ENCODE results near the gene VRTN.

The VRTN gene, protein sequence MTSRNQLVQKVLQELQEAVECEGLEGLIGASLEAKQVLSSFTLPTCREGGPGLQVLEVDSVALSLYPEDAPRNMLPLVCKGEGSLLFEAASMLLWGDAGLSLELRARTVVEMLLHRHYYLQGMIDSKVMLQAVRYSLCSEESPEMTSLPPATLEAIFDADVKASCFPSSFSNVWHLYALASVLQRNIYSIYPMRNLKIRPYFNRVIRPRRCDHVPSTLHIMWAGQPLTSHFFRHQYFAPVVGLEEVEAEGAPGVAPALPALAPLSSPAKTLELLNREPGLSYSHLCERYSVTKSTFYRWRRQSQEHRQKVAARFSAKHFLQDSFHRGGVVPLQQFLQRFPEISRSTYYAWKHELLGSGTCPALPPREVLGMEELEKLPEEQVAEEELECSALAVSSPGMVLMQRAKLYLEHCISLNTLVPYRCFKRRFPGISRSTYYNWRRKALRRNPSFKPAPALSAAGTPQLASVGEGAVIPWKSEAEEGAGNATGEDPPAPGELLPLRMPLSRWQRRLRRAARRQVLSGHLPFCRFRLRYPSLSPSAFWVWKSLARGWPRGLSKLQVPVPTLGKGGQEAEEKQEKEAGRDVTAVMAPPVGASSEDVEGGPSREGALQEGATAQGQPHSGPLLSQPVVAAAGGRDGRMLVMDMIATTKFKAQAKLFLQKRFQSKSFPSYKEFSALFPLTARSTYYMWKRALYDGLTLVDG

DNA sequence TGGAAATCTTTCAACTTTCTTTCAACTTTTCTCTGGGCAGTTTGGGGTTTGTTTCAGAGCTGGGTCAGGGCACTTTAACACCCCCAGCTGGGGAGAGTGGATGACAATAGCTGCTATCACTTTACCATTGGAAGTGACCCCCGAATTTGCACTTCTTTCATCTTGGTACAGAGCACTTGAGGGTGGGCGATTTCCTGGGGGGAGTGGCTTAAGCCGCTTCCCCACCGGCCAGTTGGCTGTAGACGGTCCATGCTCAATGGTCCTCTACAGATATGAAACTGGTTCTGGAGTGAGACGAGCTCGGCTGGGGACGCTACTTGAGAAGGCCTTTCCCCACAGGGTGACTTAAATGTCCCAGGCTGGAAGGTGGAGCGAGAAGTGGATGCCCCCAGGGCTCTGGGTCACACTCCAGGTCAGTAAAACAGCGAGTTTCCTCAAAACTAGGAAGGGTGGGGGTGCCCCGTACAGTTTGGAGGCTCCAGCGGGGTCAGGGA, at the start of gene VRTN:
VRTN (plus strand) TSS at position 231 of the 494 bp plus-strand sequence. CDS start 8,313 bp downstream, outside the sequence.
- H3K4me3 ChIP-seq (ENCODE audit: low read depth, low read length), result no peak within 1 kb of the TSS
- H3K27ac ChIP-seq, result no peak within 1 kb of the TSS
- DNase-seq, result no peak

DNA sequence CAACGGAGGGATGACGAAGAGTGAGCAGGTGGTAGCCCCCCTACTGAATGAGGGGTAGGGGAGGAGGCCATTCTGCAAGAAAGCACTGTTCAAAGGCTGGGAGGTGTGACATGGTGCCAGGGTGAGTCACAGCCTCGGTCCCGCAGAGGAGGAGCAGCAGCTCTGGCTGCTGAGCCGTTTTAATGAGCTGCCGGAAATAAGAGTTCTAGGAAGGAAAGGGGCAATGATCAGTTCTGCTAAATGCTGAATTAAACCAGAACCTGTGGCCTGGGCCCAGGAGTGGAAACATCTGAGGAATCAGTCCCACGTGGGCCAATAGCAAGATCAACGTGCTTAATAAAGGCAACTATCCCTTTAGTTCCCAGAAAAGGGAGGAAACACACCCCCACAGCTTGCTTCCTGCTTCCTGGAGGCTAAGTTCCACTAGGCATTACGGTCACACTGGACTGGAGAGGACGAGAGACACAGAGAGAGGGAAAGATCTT, 49.2 kb upstream of the VRTN start:
- no peak overlapping the region for H3K4me3 ChIP-seq (ENCODE audit: low read depth, low read length)
- TF ChIP-seq, protein P1, sequence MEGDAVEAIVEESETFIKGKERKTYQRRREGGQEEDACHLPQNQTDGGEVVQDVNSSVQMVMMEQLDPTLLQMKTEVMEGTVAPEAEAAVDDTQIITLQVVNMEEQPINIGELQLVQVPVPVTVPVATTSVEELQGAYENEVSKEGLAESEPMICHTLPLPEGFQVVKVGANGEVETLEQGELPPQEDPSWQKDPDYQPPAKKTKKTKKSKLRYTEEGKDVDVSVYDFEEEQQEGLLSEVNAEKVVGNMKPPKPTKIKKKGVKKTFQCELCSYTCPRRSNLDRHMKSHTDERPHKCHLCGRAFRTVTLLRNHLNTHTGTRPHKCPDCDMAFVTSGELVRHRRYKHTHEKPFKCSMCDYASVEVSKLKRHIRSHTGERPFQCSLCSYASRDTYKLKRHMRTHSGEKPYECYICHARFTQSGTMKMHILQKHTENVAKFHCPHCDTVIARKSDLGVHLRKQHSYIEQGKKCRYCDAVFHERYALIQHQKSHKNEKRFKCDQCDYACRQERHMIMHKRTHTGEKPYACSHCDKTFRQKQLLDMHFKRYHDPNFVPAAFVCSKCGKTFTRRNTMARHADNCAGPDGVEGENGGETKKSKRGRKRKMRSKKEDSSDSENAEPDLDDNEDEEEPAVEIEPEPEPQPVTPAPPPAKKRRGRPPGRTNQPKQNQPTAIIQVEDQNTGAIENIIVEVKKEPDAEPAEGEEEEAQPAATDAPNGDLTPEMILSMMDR (IDR thresholded peaks at IDR 0.05; ENCODE audit: low read depth, low read length), result no peak
- DNase-seq, result no peak
- H3K27ac ChIP-seq, result no peak overlapping the region
- peaks cover 31% of the 10 kb centered on the region for H3K36me3 ChIP-seq
- H3K9me3 ChIP-seq (ENCODE audit: severe bottlenecking), result no peaks in the 10 kb centered on the region
- no peaks in the 10 kb centered on the region for H3K27me3 ChIP-seq (ENCODE audit: insufficient read depth, low read depth, severe bottlenecking)

More for the DNA sequence above, at the start of gene VRTN:
- Histone ChIP-seq H3K36me3 (no peaks in the 10 kb centered on the region), H3K9me3 (ENCODE audit: severe bottlenecking) (no peaks in the 10 kb centered on the region), H3K27me3 (ENCODE audit: insufficient read depth, low read depth, severe bottlenecking) (no peaks in the 10 kb centered on the region)
- TF ChIP-seq, protein P1 (IDR thresholded peaks at IDR 0.05; ENCODE audit: low read depth, low read length), result no peak

DNA sequence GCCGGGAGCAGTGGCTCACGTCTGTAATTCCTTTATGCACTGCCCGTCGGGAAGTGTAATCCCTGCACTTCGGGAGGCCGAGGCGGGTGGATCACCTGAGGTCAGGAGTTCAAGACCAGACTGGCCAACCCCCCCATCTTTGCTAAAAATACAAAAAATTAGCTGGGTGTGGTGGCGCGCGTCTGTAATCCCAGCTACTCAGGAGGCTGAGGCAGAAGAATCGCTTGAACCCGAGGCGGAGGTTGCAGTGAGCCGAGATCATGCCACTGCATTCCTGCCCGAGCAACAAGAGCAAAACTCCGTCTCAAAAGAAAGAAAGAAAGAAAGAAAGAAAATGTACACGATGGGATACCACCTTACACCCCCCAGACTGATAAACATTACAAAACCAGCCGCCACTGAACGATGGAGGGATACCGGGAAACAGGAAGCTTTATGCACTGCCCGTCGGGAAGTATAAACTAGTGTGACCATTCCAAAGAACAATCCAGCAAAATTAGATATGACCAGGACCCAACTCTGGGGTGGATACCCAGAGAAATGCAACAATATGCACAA, 46.6 kb upstream of the VRTN start:
- Histone ChIP-seq H3K36me3 (peaks cover 31% of the 10 kb centered on the region), H3K4me3 (ENCODE audit: low read depth, low read length) (peak overlapping the region; percentile 94), H3K27ac (peak overlapping the region; percentile 90), H3K9me3 (ENCODE audit: severe bottlenecking) (no peaks in the 10 kb centered on the region), H3K27me3 (ENCODE audit: insufficient read depth, low read depth, severe bottlenecking) (no peaks in the 10 kb centered on the region)
- DNase-seq, result peak; percentile 42
- TF ChIP-seq, protein P1 (IDR thresholded peaks at IDR 0.05; ENCODE audit: low read depth, low read length), result no peak

DNA sequence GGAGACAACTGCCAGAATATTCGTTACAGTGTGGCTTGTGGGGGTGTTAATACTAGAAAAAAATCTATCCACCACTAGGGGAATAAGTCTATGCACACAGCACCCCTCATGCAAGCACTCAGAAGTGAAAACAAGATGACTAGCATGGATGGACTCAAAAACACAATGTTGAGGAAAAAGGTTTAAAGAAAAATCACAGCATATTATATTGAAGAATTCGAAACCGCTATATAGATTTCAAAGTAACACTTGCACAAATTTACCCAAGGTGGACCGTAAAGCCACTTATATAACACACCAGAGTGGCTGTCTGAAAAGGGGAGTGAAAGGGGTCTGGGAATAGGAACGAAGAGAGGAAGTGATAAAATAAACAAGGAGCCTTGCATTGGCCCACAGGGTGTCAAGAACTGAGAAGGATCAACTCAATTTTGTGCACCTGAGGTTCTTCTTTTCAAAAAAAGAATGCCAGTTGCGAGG, 46.1 kb upstream of the VRTN start:
- Histone ChIP-seq H3K27me3 (ENCODE audit: insufficient read depth, low read depth, severe bottlenecking) (no peaks in the 10 kb centered on the region), H3K36me3 (peaks cover 26% of the 10 kb centered on the region), H3K27ac (peak overlapping the region; percentile 90), H3K9me3 (ENCODE audit: severe bottlenecking) (no peaks in the 10 kb centered on the region), H3K4me3 (ENCODE audit: low read depth, low read length) (peak overlapping the region; percentile 94)
- TF ChIP-seq, protein P1 (IDR thresholded peaks at IDR 0.05; ENCODE audit: low read depth, low read length), result peak; percentile 37; the same call in 1 of the 2 replicates
- DNase-seq, result no peak

DNA sequence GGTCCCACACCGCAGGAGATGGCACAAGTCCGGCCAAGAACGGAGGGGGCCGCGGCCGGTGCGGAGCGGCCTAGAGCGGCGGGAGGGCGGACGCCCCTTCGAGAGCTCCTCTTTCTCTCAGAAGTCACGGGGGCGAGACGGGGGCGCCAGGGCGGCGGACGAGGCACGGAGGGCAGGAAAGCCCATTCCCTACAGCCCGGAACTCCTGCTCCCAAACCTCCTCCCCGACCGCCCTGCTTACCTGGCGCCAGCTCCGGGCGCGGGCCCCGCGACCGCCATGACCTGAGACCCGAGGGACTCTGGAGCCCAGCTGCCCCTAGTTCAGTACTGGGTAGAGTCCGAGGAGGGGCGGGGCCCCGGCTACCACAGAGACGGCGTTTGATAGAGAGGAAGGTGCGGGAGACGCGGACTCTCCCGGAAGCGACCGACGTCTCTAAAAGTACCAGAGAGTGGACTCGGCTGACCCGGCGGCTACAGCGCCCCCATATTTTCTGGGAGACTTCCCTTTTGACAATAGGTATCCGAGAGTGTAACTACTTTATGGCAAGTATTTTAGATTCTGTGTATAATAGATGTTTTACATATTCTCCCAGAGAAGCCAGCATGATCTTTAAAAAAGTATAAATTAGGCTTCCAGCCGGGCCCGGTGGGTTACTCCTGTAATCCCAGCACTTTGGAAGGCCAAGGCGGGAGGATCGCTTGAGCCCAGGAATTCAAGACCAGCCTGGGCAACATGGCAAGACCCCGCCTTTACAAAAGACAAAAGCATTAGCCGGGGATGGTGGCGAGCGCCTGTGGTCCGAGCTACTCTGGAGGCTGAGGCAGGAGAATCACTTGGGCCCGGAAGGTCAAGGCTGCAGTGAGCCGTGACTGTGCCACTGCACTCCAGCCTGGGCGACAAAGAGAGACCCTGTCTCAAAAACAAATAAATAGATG, 45.4 kb upstream of the VRTN start, which contains the start of gene ABCD4:
ABCD4 (minus strand) TSS at position 301 of the 936 bp plus-strand sequence; CDS start at position 279, 22 bp downstream.
- Histone ChIP-seq H3K27ac (peak within 1 kb of the TSS; percentile 90), H3K36me3 (peaks cover 21% of the 10 kb centered on the region)
- TF ChIP-seq, protein P1 (IDR thresholded peaks at IDR 0.05; ENCODE audit: low read depth, low read length), result peak; percentile 48

More for the DNA sequence above, 45.4 kb upstream of the VRTN start, which contains the start of gene ABCD4:
- peak; percentile 98 for DNase-seq
- H3K27me3 ChIP-seq (ENCODE audit: insufficient read depth, low read depth, severe bottlenecking), result no peaks in the 10 kb centered on the region
- H3K9me3 ChIP-seq (ENCODE audit: severe bottlenecking), result no peaks in the 10 kb centered on the region
- peak within 1 kb of the TSS; percentile 94 for H3K4me3 ChIP-seq (ENCODE audit: low read depth, low read length)

Data from WERI-Rb-1 (cell line).